OCI-M1 (cell line): ENCODE data around the gene ELFN1.

ENCODE experiments used
- DNase-seq: peaks from one replicate; lab custom pipeline; 2025; lab: John Stamatoyannopoulos, UW

Gene ELFN1

DNA sequence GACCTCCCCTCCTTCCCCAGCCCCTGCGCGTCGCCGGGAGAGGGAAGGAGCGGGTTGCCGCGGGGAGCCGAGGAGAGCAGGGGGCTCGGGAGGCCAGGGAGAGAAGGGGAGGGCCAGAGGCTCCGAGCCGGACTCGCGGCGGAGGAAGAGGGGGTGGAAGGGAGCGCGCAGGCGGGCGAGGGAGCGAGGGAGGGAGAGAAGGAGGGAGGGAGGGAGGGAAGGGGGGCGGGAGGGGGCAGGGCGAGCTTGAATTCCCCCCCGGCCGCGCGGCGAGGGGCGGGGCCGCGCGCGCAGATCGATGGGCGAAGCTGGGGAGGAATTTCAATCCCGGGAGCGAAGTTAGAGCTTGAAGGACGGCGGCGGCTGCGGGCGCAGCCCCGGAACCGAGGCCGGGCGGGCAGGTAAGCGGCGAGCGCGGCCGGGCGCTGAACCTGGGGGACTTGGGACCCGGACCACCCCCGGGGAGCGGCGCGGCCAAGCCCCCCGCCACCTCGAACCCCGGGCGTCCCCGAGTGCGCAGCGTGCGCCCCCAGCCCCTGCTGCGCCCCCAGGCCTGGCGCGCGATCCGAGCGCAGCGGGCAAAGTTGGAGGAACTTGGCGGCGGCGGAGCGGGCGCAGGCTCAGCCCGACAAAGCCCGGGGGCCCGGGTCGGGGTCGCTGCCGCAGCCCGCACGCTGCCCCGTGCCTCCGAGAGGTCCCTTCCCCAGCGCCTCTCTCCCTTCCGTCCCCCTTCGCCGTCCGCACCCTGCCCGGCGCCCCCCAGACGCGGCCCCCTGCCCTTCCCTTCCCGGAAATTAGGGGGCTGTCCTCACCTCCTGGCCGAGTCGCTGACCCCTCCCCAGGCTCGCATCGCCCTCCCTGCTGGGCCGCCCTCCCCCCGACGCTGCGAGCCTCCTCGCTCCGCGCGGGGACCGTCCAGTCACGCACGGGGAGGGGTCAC is at the start of gene ELFN1:
ELFN1 (plus strand) TSS at position 324 of the 940 bp plus-strand sequence. CDS start 74,320 bp downstream, outside the sequence.
- no peak for DNase-seq

DNA sequence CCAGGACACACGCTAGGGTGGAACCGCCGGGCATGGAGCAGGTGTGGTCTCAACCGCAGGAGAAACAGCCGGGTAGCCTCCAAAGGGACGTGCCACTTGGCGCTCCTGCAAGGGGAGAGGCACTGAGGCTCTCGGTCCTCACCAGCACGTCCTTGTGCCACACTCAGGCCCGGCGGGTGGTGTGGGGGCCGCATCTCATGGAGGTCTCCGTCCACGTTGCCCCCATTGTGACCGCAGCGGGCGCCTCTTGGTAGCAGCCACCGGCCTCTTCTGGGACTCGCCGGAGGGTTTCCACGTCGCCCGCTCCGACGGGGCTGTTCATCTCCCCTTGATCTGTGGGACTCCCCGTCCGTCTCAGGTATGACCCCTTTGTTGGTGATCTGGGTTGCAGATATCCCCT is 49.2 kb upstream of the ELFN1 start:
- DNase-seq: no peak

DNA sequence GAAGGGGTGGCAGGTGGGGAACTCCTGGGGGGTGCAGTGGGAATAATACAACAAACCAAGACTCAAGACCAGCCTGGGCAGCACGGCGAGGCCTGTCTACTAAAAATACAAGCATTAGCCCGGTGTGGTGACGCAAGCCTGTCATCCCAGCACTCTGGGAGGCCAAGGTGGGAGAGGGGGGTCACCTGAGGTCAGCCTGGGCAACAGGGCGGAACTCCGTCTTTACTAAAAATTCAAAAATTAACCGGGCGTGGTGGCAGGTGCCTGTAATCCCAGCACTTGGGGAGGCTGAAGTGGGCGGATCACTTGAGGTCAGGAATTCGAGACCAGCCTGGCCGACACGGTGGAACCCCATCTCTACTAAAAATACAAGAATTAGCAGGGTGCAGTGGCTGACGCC is 48.4 kb upstream of the ELFN1 start:
- no peak for DNase-seq

DNA sequence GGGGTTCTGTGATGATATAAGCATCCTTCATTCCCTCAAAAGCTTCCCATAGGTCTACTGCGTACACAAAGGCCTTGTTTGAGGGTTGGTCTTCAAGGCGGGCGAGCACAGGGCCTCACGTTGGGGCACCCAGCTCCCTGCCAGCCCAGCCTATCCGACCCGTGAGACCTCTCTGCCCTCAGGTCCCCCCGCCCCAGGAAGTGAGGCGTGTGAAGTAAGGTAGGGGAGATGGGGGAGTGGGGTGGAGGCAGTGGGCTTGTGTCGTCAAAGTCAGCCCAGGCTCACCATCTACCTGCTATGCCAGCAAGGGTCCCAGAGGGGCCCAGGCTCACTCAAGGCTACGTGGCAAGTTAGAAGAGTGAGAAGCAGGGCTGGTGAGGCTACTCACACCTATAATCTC is 47.6 kb upstream of the ELFN1 start:
- no peak for DNase-seq

DNA sequence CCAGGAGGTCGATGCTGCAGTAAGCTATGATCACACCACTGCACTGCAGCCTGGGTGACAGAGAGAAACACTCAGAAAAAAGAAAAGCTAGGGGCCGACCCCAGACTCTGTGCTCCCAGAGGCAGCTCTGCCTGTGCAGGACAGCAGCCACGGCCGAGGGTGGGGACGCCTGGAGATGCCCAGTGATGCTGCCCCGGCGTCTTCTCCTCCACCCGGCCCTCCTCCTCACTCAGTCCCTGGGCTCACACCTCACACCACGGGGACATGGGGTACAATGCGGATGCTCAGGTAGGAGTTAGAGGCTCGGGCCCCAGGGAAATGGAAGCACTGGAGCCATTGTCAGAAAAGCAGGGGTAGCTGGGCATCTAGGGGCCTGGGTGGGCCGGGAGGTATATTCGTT is 46.3 kb upstream of the ELFN1 start:
- no peak for DNase-seq

DNA sequence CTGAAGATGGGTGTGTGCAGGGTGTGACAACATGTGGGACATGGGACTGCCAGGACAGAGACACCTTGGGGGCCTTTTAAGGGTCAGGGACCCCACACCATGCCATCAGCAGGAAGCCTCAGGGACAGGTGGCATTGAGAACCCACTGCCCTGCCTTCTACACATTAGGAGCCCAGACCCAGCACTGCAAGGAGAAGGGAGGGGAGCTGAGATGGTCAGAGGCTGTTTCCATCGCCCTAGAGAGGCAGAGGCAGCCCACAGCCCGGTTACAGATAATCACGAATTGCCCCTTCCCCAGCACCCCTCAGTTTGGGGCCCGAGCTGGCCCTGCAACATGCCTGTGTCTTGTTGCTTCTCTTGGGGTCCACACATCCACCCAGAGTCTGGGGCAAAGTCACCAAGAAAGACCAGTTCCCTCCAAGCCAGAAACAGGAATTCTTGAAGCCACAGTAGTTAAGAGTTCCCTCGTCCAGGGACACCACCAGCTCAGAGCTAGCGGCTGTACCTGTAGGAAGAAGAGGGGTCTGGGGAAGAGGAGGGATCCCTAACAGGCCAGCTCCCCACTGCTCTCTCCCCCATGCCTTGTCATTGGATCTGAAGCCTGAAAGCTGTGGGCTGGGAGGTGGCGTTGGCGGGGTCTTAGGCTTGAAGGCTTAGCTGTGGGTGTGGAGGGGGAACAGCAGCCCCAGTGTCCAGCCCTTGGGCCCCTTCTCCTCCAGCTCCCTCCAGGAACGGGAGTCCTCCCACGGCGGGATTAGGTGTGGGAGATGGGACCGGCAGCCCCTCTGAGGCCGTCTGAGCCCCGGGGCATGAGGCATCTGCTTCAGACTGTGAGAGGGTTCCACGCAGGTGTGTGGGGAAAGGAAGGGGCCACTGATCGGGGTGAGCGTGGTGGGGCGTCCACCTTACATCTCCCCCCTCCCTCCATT is 44.8 kb upstream of the ELFN1 start:
- DNase-seq: no peak

DNA sequence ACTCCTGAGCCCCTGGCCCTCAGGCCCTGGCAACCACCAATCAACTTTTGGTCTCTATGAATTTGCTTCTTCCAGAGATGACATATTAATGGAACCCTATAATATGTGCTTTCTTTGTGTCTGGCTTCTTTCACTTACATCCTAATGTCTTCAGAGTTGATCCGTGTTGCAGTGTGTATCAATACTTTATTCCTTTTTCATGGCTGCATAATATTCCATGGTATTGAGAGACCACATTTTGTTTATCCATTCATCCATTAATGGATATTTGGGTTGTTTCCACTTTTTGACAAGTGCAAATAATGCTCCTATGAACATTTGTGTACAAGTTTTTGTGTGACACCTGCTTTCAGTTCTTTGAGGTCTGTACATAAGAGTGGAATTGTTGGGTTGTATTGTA is 43.3 kb upstream of the ELFN1 start:
- DNase-seq: no peak

DNA sequence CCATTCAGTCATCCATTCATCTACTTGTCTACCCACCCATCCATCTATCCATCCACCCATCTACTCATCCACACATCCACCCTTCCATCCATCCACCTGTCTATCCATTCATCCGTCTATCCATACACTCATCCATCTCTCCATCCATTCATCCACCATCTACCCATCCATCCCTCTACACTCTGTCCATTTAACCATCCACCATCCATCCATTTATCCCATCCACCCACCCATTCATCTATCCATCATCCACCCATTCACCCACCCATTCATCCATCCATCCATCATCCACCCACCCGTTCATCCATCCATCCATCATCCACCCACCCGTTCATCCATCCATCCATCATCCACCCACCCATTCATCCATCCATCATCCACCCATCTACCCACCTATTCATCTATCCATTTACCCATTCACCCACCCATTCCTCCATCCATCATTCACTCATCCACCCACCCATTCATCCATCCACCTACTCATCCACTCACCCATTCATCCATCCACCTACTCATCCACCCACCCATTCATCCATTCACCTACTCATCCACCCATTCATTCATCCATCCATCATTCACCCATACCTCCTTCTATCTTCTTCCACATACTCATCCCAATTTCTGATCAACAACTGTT is 39.3 kb upstream of the ELFN1 start:
- no peak for DNase-seq

DNA sequence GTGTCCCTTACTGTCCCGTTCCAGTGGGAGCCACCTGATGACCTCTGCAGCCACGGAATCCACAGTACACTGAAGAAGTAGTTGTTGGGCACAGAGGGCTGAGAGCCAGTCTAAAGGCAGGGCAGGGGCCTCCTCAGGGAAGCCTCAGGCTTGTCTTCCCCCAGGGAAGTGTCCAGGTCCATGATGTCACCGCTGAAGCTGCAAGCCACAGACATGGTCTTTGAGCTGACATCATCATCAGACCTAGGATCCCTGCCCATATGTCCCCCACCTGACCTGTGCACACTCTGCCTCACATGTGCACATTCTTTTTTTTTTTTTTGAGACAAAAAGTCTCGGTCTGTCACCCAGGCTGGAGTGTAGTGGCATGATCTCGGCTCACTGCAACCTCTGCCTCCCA is 38.4 kb upstream of the ELFN1 start:
- no peak for DNase-seq

DNA sequence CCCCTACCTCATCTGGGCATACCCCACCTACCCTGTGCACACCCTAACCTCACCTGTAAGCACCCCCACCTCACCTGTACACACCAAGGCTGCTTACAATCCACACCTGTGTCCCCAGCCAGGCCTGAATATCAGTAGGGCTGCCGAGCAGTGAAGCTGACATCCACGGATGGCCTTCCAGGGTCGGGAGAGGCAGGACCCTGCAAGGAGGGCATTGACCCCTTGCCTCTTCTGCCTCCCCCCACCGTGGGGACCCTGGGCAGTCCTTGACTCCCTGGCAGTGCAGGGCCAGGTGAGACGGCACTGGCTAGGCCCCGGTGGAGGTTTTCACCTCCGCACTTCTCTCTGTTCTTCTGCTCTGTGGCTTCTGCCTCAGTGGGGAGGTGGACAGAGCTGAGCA is 37.6 kb upstream of the ELFN1 start:
- DNase-seq: no peak

DNA sequence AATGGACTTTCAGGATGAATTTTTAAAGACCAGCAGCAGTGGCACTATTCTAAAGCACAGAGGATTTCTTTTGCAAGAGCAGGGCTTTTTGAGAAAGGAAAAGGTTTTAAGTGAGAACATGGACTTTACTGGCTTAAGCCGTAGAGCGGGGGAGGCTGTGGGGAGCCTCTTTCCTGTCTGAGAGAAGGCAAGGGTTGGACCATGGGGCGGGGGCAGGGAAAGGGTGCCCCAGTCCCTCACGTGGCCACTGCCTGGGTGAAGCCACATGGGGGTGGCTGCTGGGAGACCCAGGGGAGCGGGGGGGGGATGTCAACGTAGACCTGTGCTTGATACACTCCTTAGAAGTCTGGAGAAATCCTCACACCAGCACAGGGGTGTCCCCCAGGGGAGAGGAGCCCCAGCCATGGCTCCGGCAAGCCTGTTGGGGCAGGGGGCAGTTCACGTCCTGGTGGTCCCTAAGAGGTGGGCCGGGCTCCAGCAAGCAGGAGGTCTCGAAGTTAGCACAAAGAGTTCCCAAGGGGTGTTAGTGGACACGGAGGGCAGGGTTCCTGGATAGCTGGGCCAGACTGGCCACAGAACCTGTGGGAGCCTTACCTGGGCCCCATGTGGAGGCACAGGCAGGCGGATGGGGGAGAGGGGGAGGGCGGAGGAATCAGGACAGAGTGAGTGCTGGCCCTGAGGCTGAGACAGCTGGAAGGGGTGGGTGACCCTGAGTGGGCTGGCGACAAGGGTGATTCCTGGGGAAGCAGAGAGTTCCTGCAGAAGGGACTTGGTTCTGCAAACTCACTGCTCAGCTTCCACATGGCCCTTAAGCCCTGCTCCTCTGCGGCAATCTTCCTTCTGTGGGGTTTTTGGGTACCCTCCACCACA is 36.9 kb upstream of the ELFN1 start:
- no peak for DNase-seq

DNA sequence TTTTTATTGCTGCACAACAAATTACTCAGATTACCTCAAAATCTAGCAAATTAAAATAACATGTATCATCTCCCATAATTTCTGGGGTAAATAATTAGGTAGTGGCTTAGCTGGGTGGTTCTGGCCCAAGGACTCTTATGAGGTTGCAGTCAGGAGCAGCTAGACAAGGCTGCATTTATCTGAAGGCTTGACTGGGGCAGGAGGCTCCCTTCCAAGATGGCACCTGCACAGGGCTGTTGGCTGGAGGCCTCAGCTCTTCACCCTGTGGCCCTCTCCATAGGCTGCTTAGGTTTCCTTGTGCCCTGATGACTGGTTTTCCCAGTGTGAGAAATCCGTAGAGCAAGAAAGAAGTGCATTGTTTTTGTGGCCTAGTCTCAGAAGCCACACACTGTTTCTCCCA is 34.7 kb upstream of the ELFN1 start:
- DNase-seq: no peak

DNA sequence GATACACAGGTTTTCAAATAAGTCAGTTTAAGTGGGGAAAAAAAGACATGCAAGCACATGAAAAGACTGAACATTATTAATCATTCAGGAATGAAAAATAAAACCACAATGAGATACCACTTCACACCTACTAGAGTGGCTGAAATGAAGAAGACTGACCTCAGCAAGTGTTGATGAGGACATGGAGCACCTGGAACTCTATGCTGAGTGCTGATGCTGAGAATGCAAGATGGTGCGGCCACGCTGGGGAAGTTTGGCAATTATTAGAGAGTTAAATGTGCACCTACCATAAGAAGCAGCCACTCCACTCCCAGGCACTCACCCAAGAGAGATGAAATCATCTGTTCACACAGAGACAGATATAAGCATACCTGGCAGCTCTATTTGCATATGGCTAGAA is 32.9 kb upstream of the ELFN1 start:
- DNase-seq: no peak

DNA sequence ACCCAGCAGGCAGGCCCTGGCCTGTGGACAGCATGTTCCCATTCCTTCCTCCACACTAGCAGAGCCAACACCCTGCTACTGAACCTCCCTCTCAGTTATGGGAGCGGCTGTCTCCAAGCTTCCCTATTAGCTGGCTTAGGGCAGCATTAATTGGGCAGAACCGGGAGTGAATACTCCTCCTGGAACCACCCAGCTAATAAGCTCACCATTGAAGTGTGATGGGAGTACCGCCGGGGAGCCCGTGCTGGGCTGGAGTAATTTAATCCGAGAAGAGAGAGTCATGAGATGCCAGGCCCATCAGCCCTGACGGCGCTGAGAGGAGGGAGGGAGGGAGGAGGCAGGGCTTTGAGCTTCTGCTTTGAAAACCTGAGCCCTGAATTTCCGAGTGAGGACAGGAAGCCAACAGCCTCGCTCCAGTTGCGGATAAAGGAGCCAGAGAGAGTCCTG is 31.8 kb upstream of the ELFN1 start:
- DNase-seq: no peak

DNA sequence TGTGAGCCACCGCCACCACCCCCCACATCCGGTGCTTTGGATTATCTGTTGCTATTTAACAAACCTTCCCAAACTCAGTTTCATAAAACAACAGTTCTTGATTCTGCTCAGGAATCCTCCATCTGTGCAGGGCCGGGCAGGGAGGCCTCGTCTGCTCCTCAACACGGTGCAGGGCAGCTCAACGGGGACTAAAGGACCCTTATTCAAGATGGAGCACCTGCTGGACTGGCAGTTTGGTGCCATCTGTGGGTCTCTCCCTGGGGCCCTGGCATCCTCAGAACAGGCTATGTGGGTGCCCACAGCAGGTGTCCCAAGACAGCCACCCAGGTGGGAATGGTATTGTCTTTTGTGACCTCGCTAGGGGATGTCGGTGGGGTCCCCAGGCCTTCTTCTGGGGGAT is 31.0 kb upstream of the ELFN1 start:
- DNase-seq: no peak

DNA sequence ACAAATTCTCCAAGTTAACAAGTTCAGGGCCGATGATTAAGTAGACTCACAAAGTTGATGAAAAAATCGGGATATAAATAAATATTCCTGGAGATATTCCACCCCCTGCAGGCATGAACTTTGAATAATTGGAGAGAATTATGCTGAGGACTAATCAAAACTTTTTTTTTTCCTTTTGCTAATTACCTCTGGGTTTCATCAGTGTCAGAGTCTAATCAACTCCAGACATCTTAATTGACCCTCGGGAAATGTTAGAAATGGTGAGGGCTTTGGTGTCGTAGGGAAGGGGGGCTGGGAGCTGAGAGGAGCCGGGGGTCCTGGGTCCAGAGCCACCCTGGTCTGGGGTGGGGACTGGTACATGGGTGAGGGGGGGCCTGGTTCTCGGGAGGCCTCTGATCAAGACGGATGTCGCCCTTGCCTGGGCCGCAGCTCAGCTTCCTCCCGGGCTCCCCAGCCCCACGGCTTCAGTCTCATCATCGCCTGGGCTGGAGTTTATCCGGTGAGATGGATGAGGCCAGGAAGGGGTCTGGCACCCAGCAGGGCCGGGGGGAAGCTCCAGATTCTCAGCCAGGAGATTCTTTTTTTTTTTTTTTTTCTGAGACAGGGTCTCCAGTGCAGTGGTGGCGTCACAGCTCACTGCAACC is 30.4 kb upstream of the ELFN1 start:
- DNase-seq: no peak

DNA sequence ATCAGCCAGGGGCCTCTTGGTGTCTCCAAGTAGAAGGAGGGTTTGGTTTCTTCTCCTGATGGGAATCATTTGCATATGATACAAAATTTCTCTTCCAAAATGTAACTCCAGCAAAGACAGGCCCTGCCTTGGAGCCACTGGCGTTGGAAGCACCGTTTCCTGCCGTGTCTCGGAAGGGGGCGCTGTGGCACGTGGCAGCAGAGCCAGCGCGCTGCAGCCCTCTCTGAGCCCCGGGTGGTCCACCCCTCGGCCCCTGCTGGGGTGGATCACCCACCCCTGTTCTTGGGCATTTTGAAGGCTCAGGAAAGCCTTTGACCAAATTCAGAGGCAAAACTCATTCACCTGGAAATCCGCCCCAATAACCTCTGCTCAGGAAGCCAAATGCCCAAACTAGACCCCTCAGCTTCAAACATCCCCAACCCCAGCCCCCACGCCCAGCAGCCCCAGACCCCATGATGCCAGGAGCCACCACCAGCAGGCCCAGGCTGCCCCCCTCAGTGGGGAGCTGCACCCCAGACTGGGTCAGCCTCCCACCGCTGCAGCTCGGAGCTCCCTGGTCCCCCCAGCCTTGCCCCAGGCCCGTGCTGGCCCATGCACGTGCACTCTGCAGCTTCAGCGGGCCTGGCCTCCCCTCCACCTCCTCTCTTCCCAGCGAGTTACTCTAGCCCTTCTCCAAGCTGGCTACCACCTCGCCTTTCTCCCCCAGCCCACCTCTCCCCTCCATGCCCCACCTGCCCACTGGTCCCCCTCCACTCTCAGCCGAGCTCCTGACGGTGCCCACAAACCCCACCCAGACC is 29.5 kb upstream of the ELFN1 start:
- no peak for DNase-seq

DNA sequence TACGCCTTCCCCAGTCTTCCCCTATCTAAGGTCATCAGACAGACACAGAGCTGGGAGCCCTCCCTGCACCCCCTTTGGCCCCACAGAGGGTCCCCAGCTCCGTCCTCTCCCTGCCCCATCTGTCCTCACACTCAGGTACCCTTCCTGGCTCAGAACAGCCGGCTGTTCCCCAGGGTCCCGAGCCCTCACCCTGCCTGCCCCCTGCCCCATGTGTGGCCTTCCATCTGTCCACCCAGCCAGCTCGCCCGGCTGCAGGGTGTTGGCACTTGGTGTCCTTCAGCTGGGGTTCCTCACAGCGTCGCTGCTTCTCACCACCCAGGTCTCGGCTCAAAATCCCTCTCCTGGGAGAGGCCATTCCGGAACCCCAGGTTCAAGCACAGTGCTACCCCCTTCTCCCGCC is 28.9 kb upstream of the ELFN1 start:
- DNase-seq: no peak

DNA sequence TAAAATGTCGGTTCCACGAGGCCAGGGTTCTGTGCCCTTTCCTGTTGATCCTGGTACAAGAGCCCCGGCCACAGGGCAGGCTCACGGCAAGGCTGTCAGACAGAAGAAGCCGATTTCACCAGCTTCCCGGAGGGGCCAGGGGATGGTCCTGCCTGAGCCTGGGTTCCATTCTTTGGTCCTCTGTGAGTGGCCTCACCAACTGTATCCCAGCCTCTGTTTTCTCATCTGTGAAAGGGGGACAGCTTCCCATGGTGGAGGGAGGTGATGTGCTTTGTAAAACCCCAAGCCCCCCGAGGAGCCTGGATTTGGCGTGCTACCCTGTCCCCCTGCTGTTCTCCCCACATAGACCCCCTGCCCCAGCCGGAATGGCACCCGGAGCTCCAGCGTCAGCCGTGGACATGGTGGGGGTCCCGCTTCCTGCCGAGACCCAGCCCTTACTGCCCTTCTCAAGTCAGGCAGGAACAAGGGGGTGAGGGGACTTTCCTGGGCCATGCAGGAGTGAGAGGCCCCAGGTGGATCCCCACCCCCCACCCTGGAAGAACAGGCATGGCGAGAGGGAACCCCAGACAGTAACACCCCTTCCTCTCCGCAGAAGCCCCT is 28.3 kb upstream of the ELFN1 start:
- no peak for DNase-seq

DNA sequence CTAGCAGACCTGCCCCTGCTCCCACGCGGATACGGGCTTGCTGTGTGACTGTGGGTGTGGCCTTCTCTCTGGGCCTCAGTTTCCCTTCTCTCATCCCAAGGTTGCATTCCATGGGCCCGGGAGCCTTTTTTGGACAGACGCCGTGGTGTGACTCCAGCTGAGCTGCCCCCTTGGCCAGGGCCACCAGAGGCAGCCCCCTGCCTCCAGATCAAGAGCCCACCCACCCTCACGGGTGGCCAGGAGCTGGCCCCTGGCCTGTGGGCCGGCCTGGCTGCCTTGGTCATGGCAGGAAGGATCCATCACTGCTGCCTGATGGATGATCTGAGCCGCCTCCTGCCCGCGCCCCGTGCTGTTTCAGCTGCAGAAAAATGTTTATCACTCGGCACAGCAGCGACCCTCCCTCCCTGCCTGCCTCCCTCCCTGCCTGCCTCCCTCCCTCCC is 27.8 kb upstream of the ELFN1 start:
- DNase-seq: no peak
